ENCODE data around the gene CLASP1.

DNA sequence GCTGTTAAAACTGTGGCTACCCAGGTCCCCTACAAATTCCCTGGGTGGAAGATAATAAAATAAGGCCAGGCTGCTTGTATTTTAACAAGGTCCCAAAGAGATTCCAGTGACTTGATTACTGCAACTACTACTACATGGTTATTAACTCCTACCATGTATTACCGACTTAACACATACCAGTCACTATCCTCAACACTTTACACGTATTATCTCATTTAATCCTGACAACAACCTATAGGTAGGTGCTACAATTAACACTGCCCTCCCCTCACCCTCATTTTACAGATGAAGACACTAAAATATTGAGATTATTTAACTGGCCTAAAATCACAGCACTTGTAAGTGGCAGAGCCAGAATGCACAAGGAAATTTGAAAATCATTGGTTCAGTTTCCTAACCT lies 5.4 kb downstream of the CLASP1 start:
- TF ChIP-seq, protein P1, sequence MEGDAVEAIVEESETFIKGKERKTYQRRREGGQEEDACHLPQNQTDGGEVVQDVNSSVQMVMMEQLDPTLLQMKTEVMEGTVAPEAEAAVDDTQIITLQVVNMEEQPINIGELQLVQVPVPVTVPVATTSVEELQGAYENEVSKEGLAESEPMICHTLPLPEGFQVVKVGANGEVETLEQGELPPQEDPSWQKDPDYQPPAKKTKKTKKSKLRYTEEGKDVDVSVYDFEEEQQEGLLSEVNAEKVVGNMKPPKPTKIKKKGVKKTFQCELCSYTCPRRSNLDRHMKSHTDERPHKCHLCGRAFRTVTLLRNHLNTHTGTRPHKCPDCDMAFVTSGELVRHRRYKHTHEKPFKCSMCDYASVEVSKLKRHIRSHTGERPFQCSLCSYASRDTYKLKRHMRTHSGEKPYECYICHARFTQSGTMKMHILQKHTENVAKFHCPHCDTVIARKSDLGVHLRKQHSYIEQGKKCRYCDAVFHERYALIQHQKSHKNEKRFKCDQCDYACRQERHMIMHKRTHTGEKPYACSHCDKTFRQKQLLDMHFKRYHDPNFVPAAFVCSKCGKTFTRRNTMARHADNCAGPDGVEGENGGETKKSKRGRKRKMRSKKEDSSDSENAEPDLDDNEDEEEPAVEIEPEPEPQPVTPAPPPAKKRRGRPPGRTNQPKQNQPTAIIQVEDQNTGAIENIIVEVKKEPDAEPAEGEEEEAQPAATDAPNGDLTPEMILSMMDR (IDR thresholded peaks at IDR 0.05; ENCODE audit: control extremely low read depth in 1 of 3, insufficient read depth in 1 of 3, low read depth in 1 of 3, low read length in 3 of 3) = no peak
- TF ChIP-seq SIN3A (conservative IDR thresholded peaks at IDR 0.05 in 1 of 2, IDR thresholded peaks at IDR 0.05 in 1 of 2; ENCODE audit: low read depth in 1 of 2, low read length in 2 of 2) (no peak), POLR2A (IDR thresholded peaks at IDR 0.05; ENCODE audit: control extremely low read depth in 1 of 2, low read depth in 2 of 2, low read length in 2 of 2) (no peak), YY1 (IDR thresholded peaks at IDR 0.05; ENCODE audit: low read depth, low read length) (no peak), RBBP5 (IDR thresholded peaks at IDR 0.05; ENCODE audit: borderline replicate concordance, low read depth, low read length) (no peak), NRF1 (IDR thresholded peaks at IDR 0.05; ENCODE audit: low read depth, low read length) (no peak)

Data from H1 (cell line).